PFSK-1 (cell line): ENCODE measurements around the gene MBNL2.

Source experiments
- POLR2AphosphoS5 ChIP-seq: IDR thresholded peaks from 2 replicates; pipeline ENCODE4 v1.6.1; 2012; ENCODE audit warnings: low read depth, mild to moderate bottlenecking, control low read depth, low read length, moderate library complexity
- SIN3A ChIP-seq: IDR thresholded peaks from 2 replicates; pipeline ENCODE4 v1.6.1; 2012; ENCODE audit warnings: mild to moderate bottlenecking, low read length, moderate library complexity, borderline replicate concordance; ENCODE audit not compliant: insufficient read depth

- TF ChIP-seq POLR2AphosphoS5 (no peak), SIN3A (no peak)
Measured at GRCh38 chr13:97413694-97414093, 191.6 kb downstream of the MBNL2 start.
